ENCODE data around the gene FXYD5. TPM values are rescaled to one million over a fixed set of nuclear protein-coding genes. Genes with fewer than 3 reads are reported as not detected.

The FXYD5 gene
- total RNA-seq (2013; cell fraction: nucleolus; rRNA removed): 52.2 and 59.7 TPM in 2 replicates
- total RNA-seq (2014; rRNA removed) (87.9 and 98.5 TPM in 2 replicates), total RNA-seq (2014; rRNA removed; fragmentation: Illumina TruSeq; extraction: Trizol) (81.3 and 93.1 TPM in 2 replicates), total RNA-seq (2021) (94.7 and 106 TPM in 2 replicates), polyA plus RNA-seq (2011; rRNA removed) (46.4 and 82.4 TPM in 2 replicates), polyA plus RNA-seq (2014; fragmentation: Illumina TruSeq; extraction: Trizol) (117 and 159 TPM in 2 replicates), polyA plus RNA-seq (2014; fragmentation: Nextera tagmentation; extraction: Ambion mirVana) (10 to 100 TPM; 30.0 to 50.9 TPM), polyA plus RNA-seq (2014; rRNA removed) (63.2 and 73.1 TPM in 2 replicates), polyA plus RNA-seq (2016; fragmentation: Nextera tagmentation; extraction: Ambion mirVana) (100 to 1,000 TPM; 105 to 118 TPM), polyA minus RNA-seq (2011; rRNA and poly(A)+ RNA removed) (128 and 219 TPM in 2 replicates), Bru-seq, nascent RNA (percentile 80 among the genes with signal in this experiment), BruChase-seq, experiment 1, labeled RNA remaining after a 6-hour chase (percentile 79 among the genes with signal in this experiment), BruChase-seq, experiment 2, labeled RNA remaining after a 2-hour chase (percentile 75 among the genes with signal in this experiment)
- 80.1 TPM for polyA plus RNA-seq (2011; ENCODE audit: low read depth)
- polyA plus RNA-seq (2011; cell fraction: cytosol; rRNA removed): 211 and 223 TPM in 2 replicates
- polyA plus RNA-seq (2011; cell fraction: nucleus; rRNA removed): 94.1 and 97.6 TPM in 2 replicates
- polyA plus RNA-seq (2012): 141 and 168 TPM in 2 replicates
- polyA minus RNA-seq (2011; cell fraction: cytosol; rRNA and poly(A)+ RNA removed): 99.8 and 105 TPM in 2 replicates
- 31.8 and 51.6 TPM in 2 replicates for polyA minus RNA-seq (2011; cell fraction: nucleus; rRNA and poly(A)+ RNA removed)
- long read RNA-seq, experiment 1, transcript FXYD5-201 (8 exons, 1,580 nt): minor isoform, 18 of 129 reads
- long read RNA-seq, experiment 1, transcript FXYD5-204 (9 exons, 872 nt): major isoform, 78 of 129 reads
- long read RNA-seq, experiment 1, transcript FXYD5-207 (9 exons, 898 nt): minor isoform, 13 of 129 reads
- long read RNA-seq, experiment 1, partial matches to known transcripts: 4 of 129 reads
- long read RNA-seq, experiment 1, other reads (novel, unspliced or antisense): 13 of 129 reads
- long read RNA-seq, experiment 2, transcript FXYD5-204 (9 exons, 872 nt): major isoform, 32 of 63 reads
- long read RNA-seq, experiment 2, transcript FXYD5-201 (8 exons, 1,580 nt): minor isoform, 7 of 63 reads
- long read RNA-seq, experiment 2, transcript FXYD5-207 (9 exons, 898 nt): minor isoform, 6 of 63 reads
- long read RNA-seq, experiment 2, partial matches to known transcripts: 12 of 63 reads
- long read RNA-seq, experiment 2, other reads (novel, unspliced or antisense): 6 of 63 reads

GRCh38 chr19:35154525-35155406, at the start of gene FXYD5:
Gene FXYD5, plus strand, starts transcription at chr19:35154735. Its CDS starts 816 bp downstream, at chr19:35155551.
- ChIA-PET CTCF (interaction anchor here (0.6 to 2.6 kb wide), 12 partner anchors 9 to 381 kb away, joined by 3 to 26 read pairs (median 4); partner anchors contain the start of gene FXYD7), SMC1A (ENCODE audit: uncharacterized antibody, unreplicated experiment) (interaction anchor here (0.6 to 2.0 kb wide), 4 partner anchors 13 to 109 kb away, joined by 3 to 17 read pairs (median 6); partner anchors contain the start of gene FXYD7), POLR2A (interaction anchor here (0.6 to 1.5 kb wide), 8 partner anchors 13 to 169 kb away, joined by 3 to 5 read pairs (median 4); no protein-coding TSS in a partner anchor), RAD21 (ENCODE audit: unreplicated experiment) (interaction anchor here (0.9 to 2.3 kb wide), 3 partner anchors 13 to 62 kb away, joined by 3 to 17 read pairs (median 4); no protein-coding TSS in a partner anchor)
- Histone ChIP-seq H3K27ac (ENCODE audit: control insufficient read depth, insufficient read depth) (peak within 1 kb of the TSS; percentile 34), H4K20me1 (ENCODE audit: control insufficient read depth, insufficient read depth) (no peaks in the 10 kb centered on the region), H3K4me3 (peak within 1 kb of the TSS; percentile 98), H3K4me1 (ENCODE audit: control insufficient read depth, insufficient read depth, low read length) (peaks cover 6% of the 10 kb centered on the region), H2AFZ (ENCODE audit: control insufficient read depth, low read depth, low read length) (peak within 1 kb of the TSS; percentile 59), H3K9ac (ENCODE audit: control insufficient read depth, insufficient read depth, low read length) (peak within 1 kb of the TSS; percentile 75), H3K79me2 (ENCODE audit: control insufficient read depth, insufficient read depth, low read length) (peaks cover 19% of the 10 kb centered on the region), H3K36me3 (ENCODE audit: control insufficient read depth in 2 of 2, insufficient read depth in 2 of 2, low read length in 1 of 2) (peaks cover 2 to 17% of the 10 kb centered on the region in 2 experiments), H3K9me3 (replicated peaks; ENCODE audit: control insufficient read depth, insufficient read depth, low read length) (no peaks in the 10 kb centered on the region), H3K4me2 (ENCODE audit: control insufficient read depth, insufficient read depth) (peak within 1 kb of the TSS; percentile 81), H3K27me3 (replicated peaks in 1 of 2; ENCODE audit: control insufficient read depth in 2 of 2, insufficient read depth in 2 of 2, low read length in 1 of 2) (peaks cover 0 to 3% of the 10 kb centered on the region in 2 experiments; a peak in 1 of 4 replicates)
- WGBS (ENCODE audit: insufficient coverage, insufficient replicate concordance, low lambda C conversion rate, missing lambda C conversion rate): 2% methylated on average over 34 of the region's 49 CpGs
- intact Hi-C loops (cut with micrococcal nuclease; ENCODE audit: unreplicated experiment) (loop anchor here (5.0 kb wide), 1 partner anchor 53 kb away; no protein-coding TSS in a partner anchor), in situ Hi-C loops (cut with MboI) (no loop called here)
- ATAC-seq (peak; percentile 86), DNase-seq (ENCODE audit: low read depth, low spot score) (no peak), FAIRE-seq (no peak)
- no TSS peak for BruUV-seq (replicated peaks)
- TF ChIP-seq, protein P1, sequence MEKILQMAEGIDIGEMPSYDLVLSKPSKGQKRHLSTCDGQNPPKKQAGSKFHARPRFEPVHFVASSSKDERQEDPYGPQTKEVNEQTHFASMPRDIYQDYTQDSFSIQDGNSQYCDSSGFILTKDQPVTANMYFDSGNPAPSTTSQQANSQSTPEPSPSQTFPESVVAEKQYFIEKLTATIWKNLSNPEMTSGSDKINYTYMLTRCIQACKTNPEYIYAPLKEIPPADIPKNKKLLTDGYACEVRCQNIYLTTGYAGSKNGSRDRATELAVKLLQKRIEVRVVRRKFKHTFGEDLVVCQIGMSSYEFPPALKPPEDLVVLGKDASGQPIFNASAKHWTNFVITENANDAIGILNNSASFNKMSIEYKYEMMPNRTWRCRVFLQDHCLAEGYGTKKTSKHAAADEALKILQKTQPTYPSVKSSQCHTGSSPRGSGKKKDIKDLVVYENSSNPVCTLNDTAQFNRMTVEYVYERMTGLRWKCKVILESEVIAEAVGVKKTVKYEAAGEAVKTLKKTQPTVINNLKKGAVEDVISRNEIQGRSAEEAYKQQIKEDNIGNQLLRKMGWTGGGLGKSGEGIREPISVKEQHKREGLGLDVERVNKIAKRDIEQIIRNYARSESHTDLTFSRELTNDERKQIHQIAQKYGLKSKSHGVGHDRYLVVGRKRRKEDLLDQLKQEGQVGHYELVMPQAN (conservative IDR thresholded peaks at IDR 0.05): peak; percentile 52
- TF ChIP-seq LARP7 (IDR thresholded peaks at IDR 0.05) (peak; percentile 55), RFX5 (IDR thresholded peaks at IDR 0.05; ENCODE audit: low read depth, low read length) (no peak), YBX1 (IDR thresholded peaks at IDR 0.05) (no peak), GATAD2B (conservative IDR thresholded peaks at IDR 0.05; ENCODE audit: low read depth) (peak; percentile 70; the same call in 1 of the 2 replicates), NBN (IDR thresholded peaks at IDR 0.05) (0 out of 2 replicates have a peak, but pooled peaks have one; percentile 2), MXI1 (IDR thresholded peaks at IDR 0.05; ENCODE audit: low read depth, low read length) (0 out of 2 replicates have a peak, but pooled peaks have one; percentile 13), IKZF1 (conservative IDR thresholded peaks at IDR 0.05) (peak; percentile 51), CREB1 (IDR thresholded peaks at IDR 0.05; ENCODE audit: low read depth) (no peak), BCL11A (IDR thresholded peaks at IDR 0.05; ENCODE audit: low read depth, low read length) (no peak), TCF3 (IDR thresholded peaks at IDR 0.05; ENCODE audit: borderline replicate concordance, insufficient read depth, low read depth, low read length) (0 out of 2 replicates have a peak, but pooled peaks have one; percentile 28), TBL1XR1 (IDR thresholded peaks at IDR 0.05; ENCODE audit: low read depth, low read length) (0 out of 2 replicates have a peak, but pooled peaks have one; percentile 6), CREM (IDR thresholded peaks at IDR 0.05; ENCODE audit: low read depth) (0 out of 2 replicates have a peak, but pooled peaks have one; percentile 13), NR2F1 (conservative IDR thresholded peaks at IDR 0.05) (peak; percentile 38)
- TF ChIP-seq, protein P2, sequence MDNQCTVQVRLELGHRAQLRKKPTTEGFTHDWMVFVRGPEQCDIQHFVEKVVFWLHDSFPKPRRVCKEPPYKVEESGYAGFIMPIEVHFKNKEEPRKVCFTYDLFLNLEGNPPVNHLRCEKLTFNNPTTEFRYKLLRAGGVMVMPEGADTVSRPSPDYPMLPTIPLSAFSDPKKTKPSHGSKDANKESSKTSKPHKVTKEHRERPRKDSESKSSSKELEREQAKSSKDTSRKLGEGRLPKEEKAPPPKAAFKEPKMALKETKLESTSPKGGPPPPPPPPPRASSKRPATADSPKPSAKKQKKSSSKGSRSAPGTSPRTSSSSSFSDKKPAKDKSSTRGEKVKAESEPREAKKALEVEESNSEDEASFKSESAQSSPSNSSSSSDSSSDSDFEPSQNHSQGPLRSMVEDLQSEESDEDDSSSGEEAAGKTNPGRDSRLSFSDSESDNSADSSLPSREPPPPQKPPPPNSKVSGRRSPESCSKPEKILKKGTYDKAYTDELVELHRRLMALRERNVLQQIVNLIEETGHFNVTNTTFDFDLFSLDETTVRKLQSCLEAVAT (IDR thresholded peaks at IDR 0.05): peak; percentile 34; the same call in 1 of the 2 replicates

All from GM12878 (cell line).